ENCODE measurements around the gene DTX1. TPM values are rescaled to one million over a fixed set of nuclear protein-coding genes. Genes with fewer than 3 reads are reported as not detected.

The DTX1 gene
- total RNA-seq, 4 donors from 2014 or later, result 0.49 to 1.1 (median 0.77) TPM

DNA sequence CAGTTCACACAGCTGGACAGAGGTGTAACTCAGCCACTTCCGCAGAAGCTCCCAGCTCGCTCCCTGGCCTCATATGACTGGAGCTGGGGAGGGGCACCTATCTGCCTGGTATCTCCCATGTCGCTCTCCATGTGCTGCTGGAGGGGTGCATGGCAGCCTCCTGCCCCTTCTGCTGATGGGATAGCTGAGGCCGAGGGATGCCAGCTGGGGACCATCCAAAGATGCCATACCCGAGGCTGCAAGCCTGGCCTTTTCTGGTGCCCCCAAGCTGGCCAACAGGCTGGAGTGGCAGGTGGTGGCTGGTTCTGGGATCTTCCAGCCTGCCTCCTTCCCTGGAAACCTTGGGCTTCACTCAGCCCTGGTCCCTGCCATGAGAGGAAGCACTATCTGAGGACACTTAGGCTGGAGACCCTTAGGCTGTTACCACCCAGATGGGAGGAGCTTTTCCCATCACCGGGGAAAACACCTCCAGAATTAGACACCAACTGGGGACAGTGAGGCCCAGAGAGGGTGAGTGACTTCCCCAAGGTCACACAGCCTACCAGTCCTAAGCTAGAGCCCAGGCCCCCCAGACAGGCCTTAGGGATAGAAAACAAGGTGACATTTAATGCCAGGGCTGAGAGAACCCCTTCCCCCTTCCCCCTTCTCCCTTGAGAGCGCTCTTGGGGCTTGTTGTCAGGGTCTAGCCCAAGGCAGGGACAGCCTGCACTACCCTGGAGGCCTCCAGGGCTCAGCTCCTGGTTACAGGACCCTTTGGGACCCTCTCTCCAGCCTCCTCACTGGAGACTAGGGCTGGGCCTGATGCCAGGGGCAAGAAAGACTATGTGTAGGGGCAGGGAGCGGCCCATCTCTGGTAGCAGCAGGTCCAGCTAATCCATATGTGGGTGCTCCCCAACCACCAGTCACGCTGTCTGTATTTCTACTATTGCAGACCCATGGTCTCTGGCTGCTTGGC lies 7.1 kb downstream of the DTX1 start:
- no peaks in the 10 kb centered on the region for H3K36me3 ChIP-seq
- ATAC-seq (no peak), DNase-seq (no peak)
- intact Hi-C loops (cut with DNase I; ENCODE audit: low total_unique reads) (no loop called here), in situ Hi-C loops (cut with MboI; ENCODE audit: low sequenced_read_pairs in 4 of 4) (no loop called here)
- no peaks in the 10 kb centered on the region for H3K9me3 ChIP-seq
- no peak for TF ChIP-seq POLR2A (IDR thresholded peaks at IDR 0.05)
- TF ChIP-seq, protein P1, sequence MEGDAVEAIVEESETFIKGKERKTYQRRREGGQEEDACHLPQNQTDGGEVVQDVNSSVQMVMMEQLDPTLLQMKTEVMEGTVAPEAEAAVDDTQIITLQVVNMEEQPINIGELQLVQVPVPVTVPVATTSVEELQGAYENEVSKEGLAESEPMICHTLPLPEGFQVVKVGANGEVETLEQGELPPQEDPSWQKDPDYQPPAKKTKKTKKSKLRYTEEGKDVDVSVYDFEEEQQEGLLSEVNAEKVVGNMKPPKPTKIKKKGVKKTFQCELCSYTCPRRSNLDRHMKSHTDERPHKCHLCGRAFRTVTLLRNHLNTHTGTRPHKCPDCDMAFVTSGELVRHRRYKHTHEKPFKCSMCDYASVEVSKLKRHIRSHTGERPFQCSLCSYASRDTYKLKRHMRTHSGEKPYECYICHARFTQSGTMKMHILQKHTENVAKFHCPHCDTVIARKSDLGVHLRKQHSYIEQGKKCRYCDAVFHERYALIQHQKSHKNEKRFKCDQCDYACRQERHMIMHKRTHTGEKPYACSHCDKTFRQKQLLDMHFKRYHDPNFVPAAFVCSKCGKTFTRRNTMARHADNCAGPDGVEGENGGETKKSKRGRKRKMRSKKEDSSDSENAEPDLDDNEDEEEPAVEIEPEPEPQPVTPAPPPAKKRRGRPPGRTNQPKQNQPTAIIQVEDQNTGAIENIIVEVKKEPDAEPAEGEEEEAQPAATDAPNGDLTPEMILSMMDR (IDR thresholded peaks at IDR 0.05 in 4 of 5, conservative IDR thresholded peaks at IDR 0.05 in 1 of 5), result no peak
- no peak overlapping the region for H3K4me3 ChIP-seq
- peaks cover 2 to 26% (median 21%) of the 10 kb centered on the region in 3 donors for H3K27me3 ChIP-seq
- no peak overlapping the region for H3K27ac ChIP-seq
- H3K4me1 ChIP-seq, result no peaks in the 10 kb centered on the region

DNA sequence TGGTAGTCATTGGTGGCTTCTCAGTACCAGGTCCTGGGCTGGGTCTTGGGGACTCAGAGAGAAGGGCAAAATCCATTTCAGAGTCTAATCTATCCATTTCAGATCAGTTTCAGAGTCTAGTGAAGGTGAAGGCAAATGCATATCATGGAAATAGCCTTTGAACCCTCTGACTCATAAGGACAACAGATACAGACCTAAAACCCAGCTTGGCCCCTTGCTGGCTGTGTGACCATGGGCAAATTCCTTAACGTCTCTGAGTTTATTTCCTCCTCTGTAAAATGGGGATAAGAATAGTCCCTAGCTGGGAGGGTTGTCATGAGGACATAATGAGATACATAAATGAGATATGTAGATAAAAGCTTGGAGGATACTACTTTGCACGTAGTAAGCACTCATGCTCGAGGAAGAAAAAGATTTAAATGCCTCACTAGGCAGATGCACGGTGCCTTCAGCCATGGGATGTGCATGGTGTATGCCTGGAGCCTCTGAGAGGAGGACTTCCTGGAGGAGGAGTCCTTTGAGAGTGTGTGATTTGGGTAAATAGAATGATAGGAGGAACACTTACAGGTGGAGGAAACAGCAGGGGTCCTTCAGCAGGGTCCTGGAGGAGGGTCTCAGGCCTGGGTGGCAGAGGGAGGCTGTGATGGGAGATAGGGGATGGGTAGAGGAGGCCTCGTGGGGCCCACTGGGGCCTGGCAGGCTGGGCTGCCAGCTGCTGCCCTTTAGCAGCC lies 8.0 kb downstream of the DTX1 start:
- Histone ChIP-seq H3K27ac (no peak overlapping the region), H3K27me3 (peaks cover 0 to 23% (median 19%) of the 10 kb centered on the region in 3 donors), H3K4me3 (no peak overlapping the region), H3K36me3 (no peaks in the 10 kb centered on the region), H3K4me1 (no peaks in the 10 kb centered on the region), H3K9me3 (no peaks in the 10 kb centered on the region)
- ATAC-seq (no peak), DNase-seq (no peak)
- TF ChIP-seq, protein P1 (IDR thresholded peaks at IDR 0.05 in 4 of 5, conservative IDR thresholded peaks at IDR 0.05 in 1 of 5), result no peak
- TF ChIP-seq POLR2A (IDR thresholded peaks at IDR 0.05), result no peak
- intact Hi-C loops (cut with DNase I; ENCODE audit: low total_unique reads), result no loop called here
- in situ Hi-C loops (cut with MboI; ENCODE audit: low sequenced_read_pairs in 4 of 4), result no loop called here

DNA sequence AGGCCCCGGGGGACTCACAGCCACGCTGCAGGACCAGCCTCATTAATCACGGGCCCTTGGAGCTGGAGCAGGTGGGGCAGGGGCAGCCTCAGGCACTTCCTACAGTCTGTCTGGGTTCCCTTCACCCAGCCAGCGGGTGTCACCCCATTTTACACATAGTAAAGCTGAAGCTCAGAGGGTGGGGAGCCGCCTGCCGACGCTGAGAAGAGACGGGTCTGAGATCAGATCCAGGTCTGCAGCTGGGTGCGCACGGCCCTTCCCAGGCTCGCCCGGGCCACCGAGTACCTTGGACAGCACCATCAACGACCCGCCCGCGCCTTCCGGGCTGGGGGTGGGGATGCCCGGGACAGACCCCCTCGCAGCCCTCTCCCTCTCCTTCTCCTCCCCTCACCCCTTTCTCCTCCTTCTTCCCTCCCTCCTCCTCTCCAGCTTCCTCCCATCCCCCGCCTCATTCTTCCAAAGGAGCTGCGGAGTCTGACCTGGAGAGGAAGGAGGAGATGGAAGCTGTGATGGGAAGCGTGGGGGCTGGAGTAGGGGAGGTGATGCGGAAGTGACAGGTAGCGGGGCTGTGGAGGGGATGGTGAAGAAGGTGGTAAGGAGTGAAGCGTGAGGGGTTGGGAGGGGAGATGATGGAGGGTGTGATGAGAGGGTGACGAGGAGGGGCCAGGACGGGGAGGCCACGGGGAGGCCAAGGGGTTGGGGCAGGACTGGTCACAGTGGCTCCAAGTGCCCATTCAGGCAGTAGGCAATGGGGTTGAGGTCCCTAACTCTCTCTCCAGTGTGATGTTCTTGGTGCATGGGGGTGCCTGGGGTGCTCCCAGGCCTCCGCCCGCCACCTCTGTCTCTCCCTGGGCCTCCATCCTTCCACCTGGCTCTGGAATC lies 8.8 kb downstream of the DTX1 start:
- no peak for ATAC-seq
- TF ChIP-seq POLR2A (IDR thresholded peaks at IDR 0.05), result no peak
- no peaks in the 10 kb centered on the region for H3K4me1 ChIP-seq
- intact Hi-C loops (cut with DNase I; ENCODE audit: low total_unique reads) (no loop called here), in situ Hi-C loops (cut with MboI; ENCODE audit: low sequenced_read_pairs in 4 of 4) (no loop called here)
- no peak overlapping the region for H3K27ac ChIP-seq
- no peak overlapping the region for H3K4me3 ChIP-seq
- no peak for DNase-seq
- no peaks in the 10 kb centered on the region for H3K36me3 ChIP-seq
- peaks cover 0 to 23% (median 19%) of the 10 kb centered on the region in 3 donors for H3K27me3 ChIP-seq
- H3K9me3 ChIP-seq, result no peaks in the 10 kb centered on the region

DNA sequence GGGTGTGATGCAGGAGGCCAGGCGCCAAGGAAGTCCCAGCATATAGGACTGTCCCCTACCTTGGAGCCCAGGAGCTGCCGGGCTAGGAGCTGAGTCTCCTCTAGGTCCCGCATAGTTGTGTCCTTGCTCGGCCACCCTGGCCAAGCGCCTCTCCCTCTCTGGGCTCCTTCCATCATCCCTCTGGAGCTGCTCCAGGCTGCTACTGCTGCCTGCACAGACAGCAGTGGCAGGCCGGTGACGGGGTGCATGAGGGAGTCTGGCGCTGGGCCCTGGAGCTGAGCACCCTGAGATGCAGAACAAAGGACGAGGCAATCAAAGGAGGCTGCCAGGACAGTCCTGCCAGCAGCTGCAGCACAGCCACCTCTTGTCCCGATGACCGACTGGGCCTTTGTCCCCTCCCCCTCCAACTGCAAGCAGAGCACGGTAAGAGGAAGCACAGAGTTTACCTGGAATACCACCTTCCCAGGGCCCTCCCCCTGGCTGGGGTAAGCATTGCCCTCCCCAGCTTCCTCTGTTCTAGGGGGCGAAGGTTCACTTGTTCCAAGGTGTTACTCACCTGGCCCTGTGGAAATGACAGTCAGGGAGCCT lies 10.4 kb downstream of the DTX1 start:
- ATAC-seq (no peak), DNase-seq (no peak)
- Histone ChIP-seq H3K27me3 (peaks cover 0 to 19% (median 15%) of the 10 kb centered on the region in 3 donors), H3K4me1 (no peaks in the 10 kb centered on the region), H3K27ac (no peak overlapping the region), H3K4me3 (no peak overlapping the region), H3K9me3 (no peaks in the 10 kb centered on the region), H3K36me3 (no peaks in the 10 kb centered on the region)
- intact Hi-C loops (cut with DNase I; ENCODE audit: low total_unique reads), result no loop called here
- TF ChIP-seq, protein P1 (IDR thresholded peaks at IDR 0.05 in 4 of 5, conservative IDR thresholded peaks at IDR 0.05 in 1 of 5), result no peak
- TF ChIP-seq POLR2A (IDR thresholded peaks at IDR 0.05), result no peak
- in situ Hi-C loops (cut with MboI; ENCODE audit: low sequenced_read_pairs in 4 of 4), result no loop called here
